Body of pancreas (tissue), 4 donors: ENCODE data around the gene IL19.

Source experiments
- POLR2A ChIP-seq, 3 donors: fragments of 450-650 bp; IDR thresholded peaks; one replicate each; pipeline ENCODE4 v1.6.1; 2016; ENCODE audit warnings: antibody characterized with exemption in 3 of 3, mild to moderate bottlenecking in 2 of 3
- TF ChIP-seq, protein P1 (sequence below), 7 experiments: fragments of 450-650 bp in 4 of 7; fragments of 200-600 bp in 3 of 7; sonication (generic) in 3 of 7; IDR thresholded peaks; one replicate each; pipeline ENCODE4 v1.5.1; 2016 to 2019; ENCODE audit warnings: antibody characterized with exemption in 7 of 7

DNA sequence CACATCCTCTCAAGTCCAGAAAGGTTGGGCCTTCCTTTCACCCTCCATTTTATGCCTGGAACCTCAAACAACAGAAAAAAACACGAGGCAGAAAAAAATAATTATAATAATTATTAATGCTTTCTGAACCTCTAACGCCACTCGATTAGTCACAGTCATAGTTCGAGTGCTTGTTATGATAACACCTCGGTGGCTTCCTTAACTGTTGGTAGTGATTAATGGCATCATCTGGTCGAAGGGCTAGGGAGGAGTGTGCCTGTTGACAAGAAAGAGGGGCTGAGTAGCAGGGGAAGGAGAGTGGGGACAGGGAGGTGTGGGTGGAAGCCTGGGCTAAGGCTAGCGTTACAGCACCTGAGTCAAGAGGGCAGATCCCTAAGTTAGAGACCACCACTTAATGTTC, 23.0 kb downstream of the IL19 start:
- TF ChIP-seq, protein P1, sequence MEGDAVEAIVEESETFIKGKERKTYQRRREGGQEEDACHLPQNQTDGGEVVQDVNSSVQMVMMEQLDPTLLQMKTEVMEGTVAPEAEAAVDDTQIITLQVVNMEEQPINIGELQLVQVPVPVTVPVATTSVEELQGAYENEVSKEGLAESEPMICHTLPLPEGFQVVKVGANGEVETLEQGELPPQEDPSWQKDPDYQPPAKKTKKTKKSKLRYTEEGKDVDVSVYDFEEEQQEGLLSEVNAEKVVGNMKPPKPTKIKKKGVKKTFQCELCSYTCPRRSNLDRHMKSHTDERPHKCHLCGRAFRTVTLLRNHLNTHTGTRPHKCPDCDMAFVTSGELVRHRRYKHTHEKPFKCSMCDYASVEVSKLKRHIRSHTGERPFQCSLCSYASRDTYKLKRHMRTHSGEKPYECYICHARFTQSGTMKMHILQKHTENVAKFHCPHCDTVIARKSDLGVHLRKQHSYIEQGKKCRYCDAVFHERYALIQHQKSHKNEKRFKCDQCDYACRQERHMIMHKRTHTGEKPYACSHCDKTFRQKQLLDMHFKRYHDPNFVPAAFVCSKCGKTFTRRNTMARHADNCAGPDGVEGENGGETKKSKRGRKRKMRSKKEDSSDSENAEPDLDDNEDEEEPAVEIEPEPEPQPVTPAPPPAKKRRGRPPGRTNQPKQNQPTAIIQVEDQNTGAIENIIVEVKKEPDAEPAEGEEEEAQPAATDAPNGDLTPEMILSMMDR (IDR thresholded peaks at IDR 0.05) = no peak
- no peak for TF ChIP-seq POLR2A (IDR thresholded peaks at IDR 0.05)
